WTC11 (cell line): Measurements from ENCODE around the gene ANO1. TPM values are rescaled to one million over a fixed set of nuclear protein-coding genes. Genes with fewer than 3 reads are reported as not detected.

Source experiments
- ATAC-seq: fragments of 200-7000 bp; cut with Tn5 transposase; 2 replicates; pipeline ENCODE4 v1.10.0; 2021; ENCODE audit warnings: mild to moderate bottlenecking, moderate library complexity
- CTCF ChIA-PET: fragments of 300-600 bp; sonication (Branson Sonifier 250); formaldehyde crosslinking; loops from one replicate; lab custom pipeline; 2021; ENCODE audit warnings: antibody characterized with exemption; lab: Charles Lee
- POLR2A ChIA-PET: fragments of 350-600 bp; sonication (Branson Sonifier 250); formaldehyde crosslinking; loops from one replicate; lab custom pipeline; 2021; ENCODE audit warnings: antibody characterized with exemption; lab: Charles Lee
- DNase-seq: peaks from one replicate; pipeline ENCODE4 v3.0.0; 2021; ENCODE audit warnings: low spot score
- H3K27ac Mint-ChIP-seq: 2 replicates; pipeline ENCODE4 v1.8.0; 2021; ENCODE audit warnings: mixed read lengths
- H3K27me3 Mint-ChIP-seq: 2 replicates; pipeline ENCODE4 v1.8.0; 2021; ENCODE audit warnings: low read depth, mild to moderate bottlenecking, moderate library complexity, mixed read lengths
- H3K36me3 Mint-ChIP-seq: 2 replicates; pipeline ENCODE4 v1.8.0; 2021; ENCODE audit warnings: mixed read lengths
- H3K4me1 Mint-ChIP-seq: 2 replicates; pipeline ENCODE4 v1.8.0; 2022; ENCODE audit warnings: mixed read lengths
- H3K4me3 Mint-ChIP-seq: 2 replicates; pipeline ENCODE4 v1.8.0; 2021; ENCODE audit warnings: mild to moderate bottlenecking, moderate library complexity, mixed read lengths
- H3K9me3 Mint-ChIP-seq: 2 replicates; pipeline ENCODE4 v1.8.0; 2021; ENCODE audit warnings: mixed read lengths
- AR ChIP-seq: fragments of 250-450 bp; sonication (Bioruptor Pico); IDR thresholded peaks from 2 replicates; pipeline ENCODE4 v1.9.0; 2021; ENCODE audit warnings: mild to moderate bottlenecking
- ARID4B ChIP-seq: sonication (generic); formaldehyde crosslinking; IDR thresholded peaks from 2 replicates; pipeline ENCODE4 v1.8.0; 2023; ENCODE audit warnings: missing genetic modification reagents, mild to moderate bottlenecking, borderline replicate concordance
- ESRRA ChIP-seq: sonication (generic); formaldehyde crosslinking; IDR thresholded peaks from 2 replicates; pipeline ENCODE4 v1.8.1; 2022; ENCODE audit warnings: mild to moderate bottlenecking, missing genetic modification reagents, borderline replicate concordance
- FOXJ3 ChIP-seq: sonication (generic); formaldehyde crosslinking; IDR thresholded peaks from 2 replicates; pipeline ENCODE4 v1.9.0; 2021; ENCODE audit warnings: missing genetic modification reagents, mild to moderate bottlenecking, borderline replicate concordance
- IRF1 ChIP-seq: sonication (generic); formaldehyde crosslinking; IDR thresholded peaks from 2 replicates; pipeline ENCODE4 v1.8.0; 2023; ENCODE audit warnings: missing genetic modification reagents
- IRF2 ChIP-seq: sonication (generic); formaldehyde crosslinking; IDR thresholded peaks from 2 replicates; pipeline ENCODE4 v1.8.0; 2022; ENCODE audit warnings: low read depth, missing genetic modification reagents, borderline replicate concordance
- JAZF1 ChIP-seq: fragments of 250-450 bp; sonication (Bioruptor Pico); IDR thresholded peaks from 2 replicates; pipeline ENCODE4 v1.9.0; 2021; ENCODE audit warnings: moderate library complexity, mild to moderate bottlenecking, inconsistent platforms
- KAT7 ChIP-seq: sonication (generic); formaldehyde crosslinking; IDR thresholded peaks from 2 replicates; pipeline ENCODE4 v1.8.1; 2023; ENCODE audit warnings: missing genetic modification reagents, mild to moderate bottlenecking, borderline replicate concordance
- MXD4 ChIP-seq: fragments of 250-450 bp; sonication (Bioruptor Pico); IDR thresholded peaks from 2 replicates; pipeline ENCODE4 v1.8.0; 2021; ENCODE audit warnings: mild to moderate bottlenecking, moderate library complexity, borderline replicate concordance
- NFYB ChIP-seq: sonication (generic); formaldehyde crosslinking; conservative IDR thresholded peaks from 2 replicates; pipeline ENCODE4 v1.8.0; 2022; ENCODE audit warnings: low read depth, missing genetic modification reagents
- OVOL2 ChIP-seq: fragments of 250-450 bp; sonication (Bioruptor Pico); IDR thresholded peaks from 2 replicates; pipeline ENCODE4 v1.9.0; 2021; ENCODE audit warnings: mild to moderate bottlenecking, borderline replicate concordance
- STAT6 ChIP-seq: sonication (generic); formaldehyde crosslinking; conservative IDR thresholded peaks from 2 replicates; pipeline ENCODE4 v1.8.1; 2023; ENCODE audit warnings: mild to moderate bottlenecking, low read depth, missing genetic modification reagents, moderate library complexity
- TCF7 ChIP-seq: sonication (generic); formaldehyde crosslinking; IDR thresholded peaks from 2 replicates; pipeline ENCODE4 v1.8.0; 2022; ENCODE audit warnings: mild to moderate bottlenecking, low read depth, missing genetic modification reagents, moderate library complexity
- ZNF138 ChIP-seq: sonication (generic); formaldehyde crosslinking; conservative IDR thresholded peaks from 2 replicates; pipeline ENCODE4 v1.8.1; 2022; ENCODE audit warnings: mild to moderate bottlenecking, moderate library complexity, missing genetic modification reagents
- ZNF317 ChIP-seq: sonication (generic); formaldehyde crosslinking; IDR thresholded peaks from 2 replicates; pipeline ENCODE4 v1.8.1; 2023; ENCODE audit warnings: low read depth, mild to moderate bottlenecking, moderate library complexity, missing genetic modification reagents, borderline replicate concordance
- ZNF396 ChIP-seq: fragments of 250-450 bp; sonication (Bioruptor Pico); IDR thresholded peaks from 2 replicates; pipeline ENCODE4 v1.8.0; 2021; ENCODE audit warnings: mild to moderate bottlenecking, moderate library complexity, borderline replicate concordance
- ZSCAN18 ChIP-seq: fragments of 250-450 bp; sonication (Bioruptor Pico); IDR thresholded peaks from 2 replicates; pipeline ENCODE4 v2.1.2; 2022; ENCODE audit warnings: mild to moderate bottlenecking, moderate library complexity
- total RNA-seq: library from RNA; stranded (reverse); gene quantifications from 3 replicates; pipeline ENCODE4 v1.2.3, GENCODE V29; 2021

ANO1 gene
- total RNA-seq, 1 experiment from 2014 or later = 4.1 TPM

- Mint-ChIP-seq H3K27ac (no peak overlapping the region), H3K4me3 (no peak overlapping the region)
- ATAC-seq = no peak
- POLR2A ChIA-PET = no interaction called here
- TF ChIP-seq FOXJ3 (no peak), STAT6 (CRISPR knock-in tag) (no peak), ZNF317 (CRISPR knock-in tag) (no peak), ARID4B (CRISPR knock-in tag) (no peak), ZNF396 (CRISPR knock-in tag) (no peak)
- TF ChIP-seq, all 79 proteins: peak for 0
- H3K9me3 Mint-ChIP-seq = no peaks in the 10 kb centered on the region
- H3K36me3 Mint-ChIP-seq = no peaks in the 10 kb centered on the region
- DNase-seq = no peak
- no peaks in the 10 kb centered on the region for H3K27me3 Mint-ChIP-seq
- CTCF ChIA-PET = interaction anchor here (0.7 to 1.5 kb wide), 2 partner anchors 57 to 860 kb away, joined by 3 to 7 read pairs; no protein-coding TSS in a partner anchor
- peaks cover 11% of the 10 kb centered on the region for H3K4me1 Mint-ChIP-seq
Measured at GRCh38 chr11:70100791-70101190, 22.7 kb downstream of the ANO1 start.

GRCh38 chr11:70103256-70103975 lies 25.3 kb downstream of the ANO1 start:
- no peaks in the 10 kb centered on the region for H3K9me3 Mint-ChIP-seq
- H3K36me3 Mint-ChIP-seq = no peaks in the 10 kb centered on the region
- ChIA-PET CTCF (interaction anchor here (1.2 to 1.8 kb wide), 2 partner anchors 21 to 74 kb away, joined by 3 to 10 read pairs; no protein-coding TSS in a partner anchor), POLR2A (no interaction called here)
- H3K27me3 Mint-ChIP-seq = no peaks in the 10 kb centered on the region
- no peak overlapping the region for H3K27ac Mint-ChIP-seq
- H3K4me3 Mint-ChIP-seq = no peak overlapping the region
- H3K4me1 Mint-ChIP-seq = peaks cover 13% of the 10 kb centered on the region
- TF ChIP-seq KAT7 (no peak), IRF1 (CRISPR knock-in tag) (no peak), IRF2 (no peak), OVOL2 (CRISPR knock-in tag) (no peak), ZNF138 (CRISPR knock-in tag) (no peak), ZSCAN18 (no peak)
- no peak for DNase-seq
- no peak for ATAC-seq

- ATAC-seq (no peak), DNase-seq (no peak)
- H3K4me3 Mint-ChIP-seq = no peak overlapping the region
- peaks cover 13% of the 10 kb centered on the region for H3K4me1 Mint-ChIP-seq
- H3K27me3 Mint-ChIP-seq = no peaks in the 10 kb centered on the region
- H3K36me3 Mint-ChIP-seq = no peaks in the 10 kb centered on the region
- H3K9me3 Mint-ChIP-seq = no peaks in the 10 kb centered on the region
- ChIA-PET CTCF (interaction anchor here (0.8 to 1.9 kb wide), 5 partner anchors 53 to 185 kb away, joined by 3 to 10 read pairs (median 4); no protein-coding TSS in a partner anchor), POLR2A (interaction anchor here (0.5 to 0.6 kb wide), 2 partner anchors 12 to 287 kb away, joined by 3 to 6 read pairs; no protein-coding TSS in a partner anchor)
- peak overlapping the region; percentile 68; the same call in 1 of the 2 replicates for H3K27ac Mint-ChIP-seq
- TF ChIP-seq IRF1 (CRISPR knock-in tag) = no peak
- no peak for TF ChIP-seq JAZF1
- no peak for TF ChIP-seq AR (CRISPR knock-in tag)
- no peak for TF ChIP-seq KAT7
- no peak for TF ChIP-seq MXD4 (CRISPR knock-in tag)
- TF ChIP-seq ESRRA = no peak
- no peak for TF ChIP-seq NFYB (CRISPR knock-in tag)
- TF ChIP-seq ZNF138 (CRISPR knock-in tag) = no peak
- no peak for TF ChIP-seq TCF7 (CRISPR knock-in tag)
Measured at GRCh38 chr11:70104419-70104818, 26.3 kb downstream of the ANO1 start.
